ENCODE results near the gene GRB14.
"Not testable (repeated sequence)": the region's sequence is repeated elsewhere in the genome, so short reads cannot be mapped to it uniquely, and the experiment has no call there.

The GRB14 gene

GRCh38 chr2:164479460-164479859 lies 141.8 kb downstream of the GRB14 start:
- no peak for DNase-seq

- no peak for DNase-seq
Observed at GRCh38 chr2:164478205-164478604, 143.1 kb downstream of the GRB14 start.

- no peak for DNase-seq
Observed at GRCh38 chr2:164474873-164475272, 146.4 kb downstream of the GRB14 start.

GRCh38 chr2:164473021-164473420 lies 148.3 kb downstream of the GRB14 start:
- DNase-seq: no peak

DNA sequence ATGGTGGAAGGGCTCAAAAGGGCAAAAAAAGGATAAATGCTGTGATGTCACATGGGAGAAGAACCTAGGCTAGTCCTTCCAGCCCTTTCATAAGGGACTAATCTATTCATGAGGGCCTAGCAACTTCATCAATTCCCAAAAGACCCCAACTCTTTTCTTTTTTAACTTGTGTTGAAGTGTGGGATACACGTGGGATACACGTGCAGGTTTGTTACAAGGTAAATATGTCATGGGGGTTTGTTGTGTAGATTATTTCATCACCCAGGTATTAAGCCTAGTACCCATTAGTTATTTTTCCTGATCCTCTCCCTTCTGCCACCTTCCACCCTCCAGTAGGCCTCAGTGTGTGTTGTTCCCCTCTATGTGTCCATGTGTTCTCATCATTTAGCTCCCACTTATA lies 156.2 kb downstream of the GRB14 start:
- DNase-seq: not testable (repeated sequence)

- DNase-seq: no peak
Observed at GRCh38 chr2:164464376-164464775, 156.9 kb downstream of the GRB14 start.

GRCh38 chr2:164458792-164459191 lies 162.5 kb downstream of the GRB14 start:
- no peak for DNase-seq

DNA sequence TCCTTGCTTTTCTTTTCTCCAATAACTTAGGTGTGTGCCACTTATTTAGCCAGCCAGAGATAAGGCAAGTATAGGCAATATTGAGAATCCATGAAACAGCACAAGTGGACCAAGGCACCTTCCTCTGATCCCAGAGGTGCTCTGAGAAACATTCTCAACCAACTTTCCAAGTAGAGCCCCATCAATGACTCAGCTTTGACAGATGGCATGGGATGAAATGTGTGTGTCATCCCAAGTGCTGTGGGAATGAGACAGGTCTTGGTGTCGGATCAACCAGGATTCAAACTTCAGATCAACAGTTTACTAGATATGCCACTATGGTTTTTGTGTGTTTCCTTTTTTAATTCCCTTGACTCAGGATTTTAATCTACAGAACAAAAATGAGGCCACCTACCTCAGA lies 164.0 kb downstream of the GRB14 start:
- DNase-seq: no peak

- no peak for DNase-seq
Observed at GRCh38 chr2:164456619-164457018, 164.7 kb downstream of the GRB14 start.

DNA sequence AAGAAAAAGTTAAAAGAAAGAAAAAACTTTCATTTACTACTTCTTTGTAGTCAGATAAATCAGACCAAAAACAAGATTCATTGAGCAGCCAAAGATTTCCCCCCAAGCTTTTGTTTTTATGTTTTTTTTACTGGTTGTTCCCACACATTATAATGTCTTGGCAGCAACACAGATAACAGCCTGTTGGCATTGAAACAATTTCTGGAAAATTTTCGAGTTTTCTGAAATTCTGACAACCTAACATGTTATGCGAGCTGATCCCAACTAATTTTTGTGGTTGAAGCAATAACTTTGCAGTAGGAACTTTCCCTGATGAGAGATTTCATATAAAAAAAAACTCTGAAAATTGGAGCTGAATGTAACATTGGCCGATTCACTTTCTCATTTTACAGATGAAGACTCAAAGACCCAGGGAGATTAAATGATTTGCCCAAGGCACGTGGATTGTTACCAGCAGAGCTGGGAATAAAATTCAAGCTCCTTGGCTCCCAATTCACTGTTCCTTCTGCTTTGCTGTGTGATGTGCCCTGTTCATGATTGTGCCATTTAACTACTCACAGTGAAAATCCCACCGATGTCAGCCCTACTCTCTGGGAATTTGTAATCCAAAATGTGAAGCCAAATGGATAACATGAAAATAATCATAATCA lies 167.5 kb downstream of the GRB14 start:
- DNase-seq: no peak

DNA sequence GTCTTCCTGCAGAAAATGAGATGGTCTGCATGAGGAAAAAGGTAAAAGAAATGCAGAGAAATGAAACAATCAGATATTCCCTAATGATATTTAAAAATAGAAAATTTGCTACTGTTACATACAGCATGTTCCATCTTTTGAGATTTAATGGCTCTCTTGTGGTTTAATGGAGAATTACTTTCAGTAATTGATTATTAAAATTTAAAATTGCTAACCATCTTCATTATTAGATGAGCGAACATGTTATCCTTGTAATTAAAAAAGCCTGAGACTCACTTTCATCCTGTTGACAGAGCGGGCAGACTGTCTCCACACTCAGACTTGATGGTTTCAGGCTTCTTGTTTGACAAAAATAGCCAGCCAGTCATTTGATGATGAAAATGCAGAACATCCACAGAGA lies 171.0 kb downstream of the GRB14 start:
- no peak for DNase-seq

GRCh38 chr2:164449706-164450105 lies 171.6 kb downstream of the GRB14 start:
- no peak for DNase-seq

DNA sequence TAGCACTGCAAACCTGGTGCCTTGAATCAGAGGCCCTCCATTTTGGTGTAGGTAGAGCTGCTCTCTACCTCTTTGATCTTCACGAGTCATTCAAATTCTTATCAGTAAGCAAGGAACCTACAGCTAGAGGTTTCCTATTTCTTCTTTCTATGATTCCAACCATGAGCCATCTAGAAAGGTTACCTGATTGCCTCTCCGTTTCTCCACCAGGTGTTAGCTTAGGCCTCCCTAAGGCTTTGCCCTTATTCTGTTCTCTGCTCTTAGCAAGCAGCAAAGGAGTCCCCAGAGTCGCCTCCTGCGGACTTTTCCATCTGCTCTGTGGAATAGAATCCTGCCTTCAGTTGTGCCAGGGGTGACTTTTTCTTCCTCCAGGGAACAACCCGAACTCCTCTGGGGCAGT lies 173.6 kb downstream of the GRB14 start:
- DNase-seq: no peak

All from CD4-positive, alpha-beta T cell treated with Interleukin-1 beta for 1 hour (primary cell).